ENCODE measurements around the gene ITIH6. TPM values are rescaled to one million over a fixed set of nuclear protein-coding genes. Genes with fewer than 3 reads are reported as not detected.

Gene ITIH6
- total RNA-seq, 1 experiment from 2014 or later: not detected

- BruUV-seq (replicated peaks): no TSS peak
- no peak overlapping the region for H3K4me3 ChIP-seq (ENCODE audit: low read length)
- no peaks in the 10 kb centered on the region for H3K27me3 ChIP-seq (ENCODE audit: low read length)
- POLR2A ChIA-PET (ENCODE audit: unreplicated experiment): no interaction called here
- ATAC-seq (peak; percentile 89), DNase-seq (peak; percentile 76)
- no peaks in the 10 kb centered on the region for H4K20me1 ChIP-seq (ENCODE audit: low read length)
- H3F3A ChIP-seq (ENCODE audit: low read length, unreplicated experiment): no peaks in the 10 kb centered on the region
- intact Hi-C loops (cut with micrococcal nuclease): no loop called here
- CTCF ChIA-PET: no interaction called here
- H3K4me2 ChIP-seq (ENCODE audit: low read length): peak overlapping the region; percentile 15; the same call in 1 of the 2 replicates
- no peaks in the 10 kb centered on the region for H3K79me2 ChIP-seq (ENCODE audit: low read length)
- no peak for TF ChIP-seq EZH2phosphoT487 (IDR thresholded peaks at IDR 0.05; ENCODE audit: borderline replicate concordance, low read length)
- no peak for TF ChIP-seq CTCF (conservative IDR thresholded peaks at IDR 0.05; ENCODE audit: low read depth, low read length)
- no peak for TF ChIP-seq EZH2 (IDR thresholded peaks at IDR 0.05; ENCODE audit: low read length, unreplicated experiment)
- no peaks in the 10 kb centered on the region for H3K9me3 ChIP-seq (ENCODE audit: low read length)
- H3K9me2 ChIP-seq (replicated peaks; ENCODE audit: low read length): no peaks in the 10 kb centered on the region
- no peaks in the 10 kb centered on the region for H3K36me3 ChIP-seq (ENCODE audit: low read depth, low read length)
- H3K27ac ChIP-seq (ENCODE audit: low read length): no peak overlapping the region
- no peak overlapping the region for H3K9ac ChIP-seq (ENCODE audit: low read length)
- peaks cover 14% of the 10 kb centered on the region for H3K4me1 ChIP-seq (ENCODE audit: insufficient read depth, low read length)
- no peak overlapping the region for H2AFZ ChIP-seq (ENCODE audit: low read length)
These were observed 76.6 kb downstream of the ITIH6 start for GRCh38 chrX:54721424-54721823.

GRCh38 chrX:54715621-54716020 lies 82.4 kb downstream of the ITIH6 start:
- H3K27ac ChIP-seq (ENCODE audit: low read length): no peak overlapping the region
- intact Hi-C loops (cut with micrococcal nuclease): no loop called here
- H3K36me3 ChIP-seq (ENCODE audit: low read depth, low read length): no peaks in the 10 kb centered on the region
- ATAC-seq (0 out of 2 replicates have a peak, but pooled peaks have one; percentile 27), DNase-seq (peak; percentile 24)
- no peaks in the 10 kb centered on the region for H3K9me2 ChIP-seq (replicated peaks; ENCODE audit: low read length)
- no peaks in the 10 kb centered on the region for H3K27me3 ChIP-seq (ENCODE audit: low read length)
- no TSS peak for BruUV-seq (replicated peaks)
- H2AFZ ChIP-seq (ENCODE audit: low read length): no peak overlapping the region
- H3K9me3 ChIP-seq (ENCODE audit: low read length): no peaks in the 10 kb centered on the region
- CTCF ChIA-PET: no interaction called here
- no peak overlapping the region for H3K4me3 ChIP-seq (ENCODE audit: low read length)
- 0 out of 2 replicates have a peak overlapping the region, but pooled peaks have one; percentile 16 for H3K4me2 ChIP-seq (ENCODE audit: low read length)
- POLR2A ChIA-PET (ENCODE audit: unreplicated experiment): no interaction called here
- H3K4me1 ChIP-seq (ENCODE audit: insufficient read depth, low read length): peaks cover 5% of the 10 kb centered on the region; the same call in 1 of the 2 replicates
- H4K20me1 ChIP-seq (ENCODE audit: low read length): no peaks in the 10 kb centered on the region
- no peaks in the 10 kb centered on the region for H3F3A ChIP-seq (ENCODE audit: low read length, unreplicated experiment)
- H3K79me2 ChIP-seq (ENCODE audit: low read length): no peaks in the 10 kb centered on the region
- no peak for TF ChIP-seq EZH2 (IDR thresholded peaks at IDR 0.05; ENCODE audit: low read length, unreplicated experiment)
- TF ChIP-seq CTCF (conservative IDR thresholded peaks at IDR 0.05; ENCODE audit: low read depth, low read length): no peak
- TF ChIP-seq EZH2phosphoT487 (IDR thresholded peaks at IDR 0.05; ENCODE audit: borderline replicate concordance, low read length): no peak
- no peak overlapping the region for H3K9ac ChIP-seq (ENCODE audit: low read length)

GRCh38 chrX:54714424-54714823 lies 83.6 kb downstream of the ITIH6 start:
- H3K9ac ChIP-seq (ENCODE audit: low read length): no peak overlapping the region
- no TSS peak for BruUV-seq (replicated peaks)
- H3K4me1 ChIP-seq (ENCODE audit: insufficient read depth, low read length): peaks cover 5% of the 10 kb centered on the region; the same call in 1 of the 2 replicates
- H3K4me3 ChIP-seq (ENCODE audit: low read length): no peak overlapping the region
- H4K20me1 ChIP-seq (ENCODE audit: low read length): no peaks in the 10 kb centered on the region
- CTCF ChIA-PET: no interaction called here
- TF ChIP-seq CTCF (conservative IDR thresholded peaks at IDR 0.05; ENCODE audit: low read depth, low read length) (no peak), EZH2 (IDR thresholded peaks at IDR 0.05; ENCODE audit: low read length, unreplicated experiment) (no peak), EZH2phosphoT487 (IDR thresholded peaks at IDR 0.05; ENCODE audit: borderline replicate concordance, low read length) (no peak)
- intact Hi-C loops (cut with micrococcal nuclease): no loop called here
- no peaks in the 10 kb centered on the region for H3K9me3 ChIP-seq (ENCODE audit: low read length)
- no peaks in the 10 kb centered on the region for H3F3A ChIP-seq (ENCODE audit: low read length, unreplicated experiment)
- H3K27me3 ChIP-seq (ENCODE audit: low read length): no peaks in the 10 kb centered on the region
- ATAC-seq (no peak), DNase-seq (no peak)
- POLR2A ChIA-PET (ENCODE audit: unreplicated experiment): no interaction called here
- no peak overlapping the region for H2AFZ ChIP-seq (ENCODE audit: low read length)
- no peaks in the 10 kb centered on the region for H3K79me2 ChIP-seq (ENCODE audit: low read length)
- no peak overlapping the region for H3K4me2 ChIP-seq (ENCODE audit: low read length)
- no peaks in the 10 kb centered on the region for H3K9me2 ChIP-seq (replicated peaks; ENCODE audit: low read length)
- no peak overlapping the region for H3K27ac ChIP-seq (ENCODE audit: low read length)
- no peaks in the 10 kb centered on the region for H3K36me3 ChIP-seq (ENCODE audit: low read depth, low read length)
